GM12878 (cell line): Measurements from ENCODE around the gene TES. TPM values are rescaled to one million over a fixed set of nuclear protein-coding genes. Genes with fewer than 3 reads are reported as not detected.

Experiments
- ATAC-seq: fragments of 200-7000 bp; cut with Tn5 transposase; 3 replicates; pipeline ENCODE4 v1.9.1; 2020; ENCODE audit warnings: mild to moderate bottlenecking, moderate library complexity
- BruUV-seq: library from RNA; stranded (reverse); fragments of 400-500 nt; replicated peaks from 2 replicates; lab custom pipeline; 2021; lab: Mats Ljungman, UMichigan
- CTCF ChIA-PET: fragments of 300-600 bp; sonication (Branson Sonifier 250); formaldehyde crosslinking; extraction: SDS; loops from one replicate; lab custom pipeline; 2021; ENCODE audit warnings: inconsistent platforms; lab: Yijun Ruan, JAX
- POLR2A ChIA-PET: fragments of 350-600 bp; formaldehyde crosslinking; extraction: SDS; loops from one replicate; lab custom pipeline; 2021; ENCODE audit warnings: inconsistent platforms; lab: Charles Lee
- RAD21 ChIA-PET: fragments of 300-600 bp; sonication (Branson Sonifier 250); formaldehyde crosslinking; loops from one replicate; lab custom pipeline; 2023; ENCODE audit warnings: antibody characterized with exemption; ENCODE audit not compliant: unreplicated experiment; lab: Charles Lee
- SMC1A ChIA-PET: fragments of 300-600 bp; sonication (Branson Sonifier 250); formaldehyde crosslinking; loops from one replicate; lab custom pipeline; 2023; ENCODE audit not compliant: unreplicated experiment, uncharacterized antibody; lab: Charles Lee
- DNase-seq: peaks from one replicate; pipeline ENCODE4 v3.0.0-alpha.2; 2011; ENCODE audit warnings: low read depth, low spot score
- FAIRE-seq: peaks from 3 replicates; lab custom pipeline; 2011; peaks lifted over from hg19 to GRCh38; lab: Jason Lieb, UNC
- H2AFZ ChIP-seq: 2 replicates; pipeline ENCODE4 v1.6.0; 2011; ENCODE audit warnings: low read depth, low read length, control low read depth; ENCODE audit not compliant: control insufficient read depth
- H3K27ac ChIP-seq: 2 replicates; pipeline ENCODE4 v1.5.1; 2011; ENCODE audit warnings: control low read depth; ENCODE audit not compliant: control insufficient read depth, insufficient read depth
- H3K27me3 ChIP-seq, 2 experiments: replicated peaks in 1 of 2; 2 replicates each; pipeline versions ENCODE4 v1.6.0 to v1.6.1; 2011; ENCODE audit warnings: low read length in 1 of 2; ENCODE audit not compliant: control insufficient read depth in 2 of 2, insufficient read depth in 2 of 2
- H3K36me3 ChIP-seq, 2 experiments: 2 replicates each; pipeline ENCODE4 v1.5.1; 2011; ENCODE audit warnings: low read length in 1 of 2; ENCODE audit not compliant: control insufficient read depth in 2 of 2, insufficient read depth in 2 of 2
- H3K4me1 ChIP-seq: 2 replicates; pipeline ENCODE4 v1.6.1; 2011; ENCODE audit warnings: mild to moderate bottlenecking, low read length, moderate library complexity, mixed read lengths; ENCODE audit not compliant: control insufficient read depth, insufficient read depth
- H3K4me2 ChIP-seq: 2 replicates; pipeline ENCODE4 v1.6.0; 2011; ENCODE audit warnings: control low read depth; ENCODE audit not compliant: control insufficient read depth, insufficient read depth
- H3K4me3 ChIP-seq: fragments of 200-600 bp; sonication (generic); 2 replicates; pipeline ENCODE4 v1.5.1; 2016
- H3K79me2 ChIP-seq: 2 replicates; pipeline ENCODE4 v1.6.0; 2011; ENCODE audit warnings: low read length; ENCODE audit not compliant: control insufficient read depth, insufficient read depth
- H3K9ac ChIP-seq: 2 replicates; pipeline ENCODE4 v1.8.0; 2011; ENCODE audit warnings: low read length, control low read depth, mixed read lengths; ENCODE audit not compliant: control insufficient read depth, insufficient read depth
- H3K9me3 ChIP-seq: replicated peaks from 3 replicates; pipeline ENCODE4 v1.5.1; 2011; ENCODE audit warnings: mild to moderate bottlenecking, low read length; ENCODE audit not compliant: control insufficient read depth, insufficient read depth
- H4K20me1 ChIP-seq: 2 replicates; pipeline ENCODE4 v1.6.0; 2011; ENCODE audit not compliant: control insufficient read depth, insufficient read depth
- E4F1 ChIP-seq: fragments of 450-650 bp; IDR thresholded peaks from 2 replicates; pipeline ENCODE4 v1.6.1; 2018; ENCODE audit warnings: borderline replicate concordance, mild to moderate bottlenecking; ENCODE audit not compliant: partially characterized antibody
- MEF2A ChIP-seq: IDR thresholded peaks from 2 replicates; pipeline ENCODE4 v1.6.1; 2011; ENCODE audit warnings: low read depth, mild to moderate bottlenecking, low read length, moderate library complexity; ENCODE audit not compliant: insufficient read depth
- MEF2B ChIP-seq: fragments of 450-650 bp; IDR thresholded peaks from 2 replicates; pipeline ENCODE4 v1.6.1; 2018; ENCODE audit warnings: mild to moderate bottlenecking, moderate library complexity; ENCODE audit not compliant: partially characterized antibody, poor library complexity, severe bottlenecking
- PAX8 ChIP-seq: fragments of 450-650 bp; IDR thresholded peaks from 2 replicates; pipeline ENCODE4 v1.6.1; 2017; ENCODE audit warnings: mild to moderate bottlenecking, moderate library complexity
- RELA ChIP-seq: fragments of 450-650 bp; IDR thresholded peaks from 2 replicates; pipeline ENCODE4 v1.8.0; 2014; ENCODE audit warnings: borderline replicate concordance; ENCODE audit not compliant: partially characterized antibody
- SMAD5 ChIP-seq: IDR thresholded peaks from 2 replicates; pipeline ENCODE4 v1.6.1; 2016; ENCODE audit warnings: antibody characterized with exemption, low read depth
- SREBF2 ChIP-seq: IDR thresholded peaks from 2 replicates; pipeline ENCODE4 v1.6.1; 2012; ENCODE audit warnings: mild to moderate bottlenecking, low read length
- STAT3 ChIP-seq: IDR thresholded peaks from 2 replicates; pipeline ENCODE4 v1.6.1; 2011; ENCODE audit warnings: low read depth, low read length, improper control_type of control experiment
- WRNIP1 ChIP-seq: IDR thresholded peaks from 2 replicates; pipeline ENCODE4 v1.6.1; 2011; ENCODE audit warnings: low read depth, low read length, improper control_type of control experiment, borderline replicate concordance
- WGBS: methylation state at CpG from one replicate; pipeline ENCODE4 v1.1.6; 2016; ENCODE audit warnings: low lambda C conversion rate; ENCODE audit not compliant: insufficient replicate concordance, insufficient coverage; ENCODE audit errors: missing lambda C conversion rate; 5-methylcytosine and 5-hydroxymethylcytosine counted together
- in situ Hi-C: fragments of 300-500 bp; cut with MboI; formaldehyde crosslinking; loops from 9 replicates; pipeline ENCODE4 v1.14.3; 2018; ENCODE audit warnings: mixed read lengths
- intact Hi-C: fragments of 100-400 bp; cut with micrococcal nuclease; formaldehyde crosslinking; loops from one replicate; pipeline ENCODE4 v1.14.2; 2022; ENCODE audit not compliant: unreplicated experiment
- polyA plus RNA-seq, 11 experiments: library from polyadenylated mRNA; depleted of rRNA in 4 of 11; unstranded in 6 of 11; stranded (reverse) in 5 of 11; fragments of >200 nt; fragmentation: Nextera tagmentation in 4 of 11; fragmentation: Illumina TruSeq in 1 of 11; extraction: Ambion mirVana in 4 of 11; extraction: Trizol in 1 of 11; gene quantifications; 1 replicate in 1 of 11; 2 replicates in 10 of 11; pipeline versions ENCODE4 v1.2.1 to v1.2.3, GENCODE V29; 2011 to 2016; ENCODE audit warnings: inconsistent platforms in 2 of 11, missing spikeins in 2 of 11, low read depth in 1 of 11
- total RNA-seq, 4 experiments: library from RNA; depleted of rRNA in 3 of 4; stranded (reverse); fragments of >200 nt in 3 of 4; fragmentation: Illumina TruSeq in 1 of 4; extraction: Trizol in 1 of 4; gene quantifications; 2 replicates each; pipeline versions ENCODE4 v1.2.1 to v1.2.3, GENCODE V29; 2013 to 2021

TES gene
- total and polyA plus RNA-seq, 10 of the 15 experiments (the other 5 are each of a cell fraction or from before 2014, with no cell fraction given): 31.2 to 77.5 (median 59.2) TPM

- peaks cover 24% of the 10 kb centered on the region for H3K4me1 ChIP-seq
- TF ChIP-seq SMAD5: no peak
- TF ChIP-seq E4F1: no peak
- TF ChIP-seq RELA: no peak
- TF ChIP-seq STAT3: no peak
- TF ChIP-seq MEF2B: no peak
- TF ChIP-seq PAX8: no peak
- no peak for TF ChIP-seq WRNIP1
- no peak for TF ChIP-seq MEF2A
- no peak for TF ChIP-seq SREBF2
- ATAC-seq (no peak), FAIRE-seq (no peak), DNase-seq (no peak)
- CTCF ChIA-PET: interaction anchor here (1.0 to 6.4 kb wide), 4 partner anchors 12 to 90 kb away, joined by 3 to 76 read pairs (median 8); no protein-coding TSS in a partner anchor
- no peak overlapping the region for H2AFZ ChIP-seq
- no TSS peak for BruUV-seq
- H3K9me3 ChIP-seq: no peaks in the 10 kb centered on the region
- RAD21 ChIA-PET: interaction anchor here (2.5 kb wide), 1 partner anchor 17 kb away, joined by 9 read pairs; the partner anchor contains the start of gene TES
- H4K20me1 ChIP-seq: no peaks in the 10 kb centered on the region
- no peak overlapping the region for H3K27ac ChIP-seq
- H3K4me2 ChIP-seq: no peak overlapping the region; the same call in none of the 2 replicates
- POLR2A ChIA-PET: no interaction called here
- no peak overlapping the region for H3K4me3 ChIP-seq
- peaks cover 94% of the 10 kb centered on the region for H3K79me2 ChIP-seq
- in situ Hi-C loops: no loop called here
- intact Hi-C loops: no loop called here
- H3K9ac ChIP-seq: no peak overlapping the region
- no peaks in the 10 kb centered on the region for H3K36me3 ChIP-seq
- WGBS: 96% methylated on average over 5 of the region's 5 CpGs
- no peaks in the 10 kb centered on the region for H3K27me3 ChIP-seq
- SMC1A ChIA-PET: interaction anchor here (0.8 to 10.5 kb wide), 4 partner anchors 12 to 65 kb away, joined by 3 to 188 read pairs (median 5); no protein-coding TSS in a partner anchor
Measured at GRCh38 chr7:116228241-116228640, 17.9 kb downstream of the TES start.
